Suprapubic skin (tissue), 4 donors: Measurements from ENCODE around the gene CLSTN2.

ENCODE experiments used
- CTCF ChIP-seq, 2 donors: fragments of 200-600 bp in 1 of 2; fragments of 450-650 bp in 1 of 2; sonication (generic) in 1 of 2; IDR thresholded peaks; one replicate each; pipeline ENCODE4 v1.5.1; 2016 to 2019; ENCODE audit warnings: antibody characterized with exemption in 2 of 2, mild to moderate bottlenecking in 1 of 2, moderate library complexity in 1 of 2
- EP300 ChIP-seq: sonication (generic); formaldehyde crosslinking; IDR thresholded peaks from one replicate; pipeline ENCODE4 v1.6.1; 2017; ENCODE audit warnings: antibody characterized with exemption
- POLR2A ChIP-seq, 2 donors: fragments of 450-650 bp; IDR thresholded peaks; one replicate each; pipeline ENCODE4 v1.6.1; 2017; ENCODE audit warnings: antibody characterized with exemption in 2 of 2, mild to moderate bottlenecking in 2 of 2, moderate library complexity in 2 of 2
- POLR2AphosphoS5 ChIP-seq, 3 donors: sonication (generic); formaldehyde crosslinking; IDR thresholded peaks; one replicate each; pipeline ENCODE4 v1.6.1; 2017; ENCODE audit warnings: antibody characterized with exemption in 3 of 3

GRCh38 chr3:140499114-140499757 is 564.3 kb downstream of the CLSTN2 start:
- TF ChIP-seq CTCF (IDR thresholded peaks at IDR 0.05), result no peak
- no peak for TF ChIP-seq EP300
- no peak for TF ChIP-seq POLR2A (IDR thresholded peaks at IDR 0.05)
- no peak for TF ChIP-seq POLR2AphosphoS5 (IDR thresholded peaks at IDR 0.05)
